H1 (cell line): Measurements from ENCODE around the gene NSUN2. TPM values are rescaled to one million over a fixed set of nuclear protein-coding genes. Genes with fewer than 3 reads are reported as not detected.

Experiments used
- CTCF ChIA-PET: fragments of 300-600 bp; sonication (Branson Sonifier 250); formaldehyde crosslinking; loops from one replicate; lab custom pipeline; 2021; ENCODE audit not compliant: partially characterized antibody; lab: Charles Lee
- POLR2A ChIA-PET: fragments of 300-600 bp; sonication (Branson Sonifier 250); formaldehyde crosslinking; loops from one replicate; lab custom pipeline; 2021; ENCODE audit warnings: inconsistent platforms; ENCODE audit not compliant: partially characterized antibody; lab: Charles Lee
- DNase-seq, 2 experiments: peaks; one replicate each; pipeline versions ENCODE4 v3.0.0 to v3.0.0-alpha.2; 2010 to 2022; ENCODE audit warnings: low spot score in 2 of 2, low read depth in 1 of 2, mixed read lengths in 1 of 2
- FAIRE-seq: peaks from 2 replicates; lab custom pipeline; 2011; peaks lifted over from hg19 to GRCh38; lab: Jason Lieb, UNC
- H2AFZ ChIP-seq: 2 replicates; pipeline ENCODE4 v1.8.1; 2012; ENCODE audit warnings: low read length, inconsistent platforms
- H2AK5ac ChIP-seq: 2 replicates; pipeline ENCODE4 v1.6.1; 2013; ENCODE audit warnings: low read depth, low read length
- H2BK120ac ChIP-seq: replicated peaks from 2 replicates; pipeline ENCODE3; 2013; ENCODE audit warnings: low read depth, low read length, inconsistent platforms
- H2BK12ac ChIP-seq: 2 replicates; pipeline ENCODE4 v1.6.1; 2013; ENCODE audit warnings: low read depth, low read length
- H2BK15ac ChIP-seq: 2 replicates; pipeline ENCODE4 v1.6.1; 2013; ENCODE audit warnings: low read length
- H2BK20ac ChIP-seq: 2 replicates; pipeline ENCODE4 v1.6.1; 2013; ENCODE audit warnings: low read length
- H2BK5ac ChIP-seq: 2 replicates; pipeline ENCODE4 v1.6.1; 2013; ENCODE audit warnings: low read depth, low read length
- H3K14ac ChIP-seq: 2 replicates; pipeline ENCODE4 v1.6.1; 2013; ENCODE audit warnings: inconsistent platforms; ENCODE audit not compliant: insufficient read length
- H3K18ac ChIP-seq: 2 replicates; pipeline ENCODE4 v1.6.1; 2013; ENCODE audit warnings: low read length; ENCODE audit errors: extremely low read depth
- H3K23ac ChIP-seq: 2 replicates; pipeline ENCODE4 v1.6.1; 2013; ENCODE audit warnings: inconsistent platforms; ENCODE audit not compliant: insufficient read length
- H3K23me2 ChIP-seq: 2 replicates; pipeline ENCODE4 v1.6.1; 2013; ENCODE audit warnings: low read depth, low read length
- H3K27ac ChIP-seq: 2 replicates; pipeline ENCODE4 v1.6.1; 2011; ENCODE audit warnings: low read depth, low read length, inconsistent platforms
- H3K27me3 ChIP-seq, 4 experiments: replicated peaks in 1 of 4; 1 replicate in 1 of 4; 2 replicates in 3 of 4; pipeline versions ENCODE4 v1.6.1 to v1.8.1; 2011 to 2013; ENCODE audit warnings: low read length in 3 of 4, mild to moderate bottlenecking in 3 of 4, inconsistent platforms in 2 of 4, mixed read lengths in 2 of 4, moderate library complexity in 1 of 4; ENCODE audit not compliant: control insufficient read depth in 3 of 4, insufficient read depth in 3 of 4; ENCODE audit errors: extremely low read depth in 1 of 4
- H3K36me3 ChIP-seq, 4 experiments: 2 replicates each; pipeline versions ENCODE4 v1.6.1 to v1.8.1; 2011 to 2013; ENCODE audit warnings: mild to moderate bottlenecking in 4 of 4, low read length in 3 of 4, moderate library complexity in 2 of 4, control low read depth in 1 of 4, inconsistent platforms in 1 of 4; ENCODE audit not compliant: insufficient read depth in 4 of 4, control insufficient read depth in 2 of 4
- H3K4ac ChIP-seq: replicated peaks from 2 replicates; pipeline ENCODE3; 2013; ENCODE audit warnings: low read length, low read depth, mixed read lengths, inconsistent platforms; ENCODE audit not compliant: insufficient read length
- H3K4me1 ChIP-seq, 4 experiments: replicated peaks in 1 of 4; 1 replicate in 1 of 4; 2 replicates in 3 of 4; pipeline versions ENCODE4 v1.6.1 to v1.8.1; 2011 to 2013; ENCODE audit warnings: low read length in 3 of 4, inconsistent platforms in 2 of 4, mixed read lengths in 1 of 4; ENCODE audit not compliant: insufficient read depth in 4 of 4, control insufficient read depth in 3 of 4
- H3K4me2 ChIP-seq, 2 experiments: 2 replicates each; pipeline versions ENCODE4 v1.6.1 to v1.8.1; 2011 to 2013; ENCODE audit warnings: low read depth in 2 of 2, low read length in 2 of 2, control low read depth in 1 of 2, inconsistent platforms in 1 of 2, mild to moderate bottlenecking in 1 of 2; ENCODE audit not compliant: insufficient read depth in 1 of 2
- H3K4me3 ChIP-seq, 4 experiments: fragments of 200-600, 300-600 bp in 1 of 4; sonication (generic), shearing (Covaris generic), sonication (Bioruptor Twin) in 1 of 4; 2 replicates each; pipeline versions ENCODE4 v1.5.1 to v1.8.1; 2011 to 2016; ENCODE audit warnings: low read length in 4 of 4, low read depth in 3 of 4, control low read depth in 2 of 4, inconsistent platforms in 2 of 4, mild to moderate bottlenecking in 2 of 4, mixed read lengths in 1 of 4, moderate library complexity in 1 of 4; ENCODE audit not compliant: insufficient read depth in 2 of 4; ENCODE audit errors: extremely low read depth in 1 of 4
- H3K56ac ChIP-seq: replicated peaks from 2 replicates; pipeline ENCODE3; 2013; ENCODE audit warnings: low read depth, mild to moderate bottlenecking, mixed read lengths, low read length, inconsistent platforms; ENCODE audit not compliant: insufficient read length
- H3K79me1 ChIP-seq: 2 replicates; pipeline ENCODE4 v1.6.1; 2013; ENCODE audit warnings: low read depth, low read length, control low read depth
- H3K79me2 ChIP-seq, 2 experiments: 2 replicates each; pipeline versions ENCODE4 v1.6.1 to v1.8.1; 2012 to 2013; ENCODE audit warnings: low read length in 2 of 2, mild to moderate bottlenecking in 2 of 2, inconsistent platforms in 1 of 2; ENCODE audit not compliant: insufficient read depth in 2 of 2, control insufficient read depth in 1 of 2
- H3K9ac ChIP-seq, 4 experiments: replicated peaks in 1 of 4; 1 replicate in 1 of 4; 2 replicates in 3 of 4; pipeline versions ENCODE4 v1.6.1 to v1.8.1; 2011 to 2013; ENCODE audit warnings: low read depth in 3 of 4, low read length in 3 of 4, control low read depth in 2 of 4, mild to moderate bottlenecking in 2 of 4, moderate library complexity in 2 of 4, inconsistent platforms in 1 of 4; ENCODE audit errors: extremely low read depth in 1 of 4
- H3K9me3 ChIP-seq, 2 experiments: 2 replicates each; pipeline versions ENCODE4 v1.6.1 to v1.8.1; 2012 to 2013; ENCODE audit warnings: mild to moderate bottlenecking in 2 of 2, moderate library complexity in 2 of 2, control low read depth in 1 of 2, inconsistent platforms in 1 of 2, low read depth in 1 of 2, low read length in 1 of 2, mixed read lengths in 1 of 2; ENCODE audit not compliant: insufficient read depth in 2 of 2
- H4K20me1 ChIP-seq, 2 experiments: replicated peaks in 1 of 2; 2 replicates each; pipeline versions ENCODE3 to v1.8.1; 2011 to 2013; ENCODE audit warnings: inconsistent platforms in 2 of 2, low read length in 2 of 2, mild to moderate bottlenecking in 1 of 2; ENCODE audit not compliant: insufficient read depth in 2 of 2, control insufficient read depth in 1 of 2
- H4K5ac ChIP-seq: 2 replicates; pipeline ENCODE4 v1.6.1; 2013; ENCODE audit warnings: low read length, low read depth, mixed read lengths, inconsistent platforms; ENCODE audit not compliant: insufficient read length
- H4K8ac ChIP-seq: 2 replicates; pipeline ENCODE4 v1.8.0; 2013; ENCODE audit warnings: mild to moderate bottlenecking, moderate library complexity, low read length, inconsistent platforms; ENCODE audit not compliant: insufficient read depth; ENCODE audit errors: extremely low read depth
- H4K91ac ChIP-seq: replicated peaks from 2 replicates; pipeline ENCODE3; 2013; ENCODE audit warnings: low read length, mixed read lengths, inconsistent platforms; ENCODE audit not compliant: insufficient read length
- ATF3 ChIP-seq: IDR thresholded peaks from 2 replicates; pipeline ENCODE4 v1.6.1; 2011; ENCODE audit warnings: low read depth, mild to moderate bottlenecking, low read length; ENCODE audit not compliant: insufficient read depth
- BCL11A ChIP-seq, 2 experiments: IDR thresholded peaks; one replicate each; pipeline ENCODE4 v1.6.1; 2011; ENCODE audit warnings: low read depth in 2 of 2, low read length in 2 of 2, mild to moderate bottlenecking in 2 of 2
- CHD1 ChIP-seq: IDR thresholded peaks from 2 replicates; pipeline ENCODE4 v1.6.1; 2012; ENCODE audit warnings: low read depth, low read length, improper control_type of control experiment
- FOSL1 ChIP-seq: IDR thresholded peaks from 2 replicates; pipeline ENCODE4 v1.6.1; 2011; ENCODE audit warnings: mild to moderate bottlenecking, low read depth, low read length, moderate library complexity; ENCODE audit not compliant: insufficient read depth
- HDAC6 ChIP-seq: IDR thresholded peaks from one replicate; pipeline ENCODE4 v1.7.1; 2012; ENCODE audit warnings: low read depth, mild to moderate bottlenecking, inconsistent platforms, low read length, moderate library complexity
- JUN ChIP-seq: IDR thresholded peaks from 2 replicates; pipeline ENCODE4 v1.6.1; 2011; ENCODE audit warnings: low read depth, mild to moderate bottlenecking, improper control_type of control experiment, low read length
- MAFK ChIP-seq: IDR thresholded peaks from 2 replicates; pipeline ENCODE4 v1.6.1; 2012; ENCODE audit warnings: low read depth, mild to moderate bottlenecking, improper control_type of control experiment, low read length
- RBBP5 ChIP-seq: IDR thresholded peaks from 2 replicates; pipeline ENCODE4 v1.7.1; 2012; ENCODE audit warnings: low read depth, mild to moderate bottlenecking, inconsistent platforms, low read length, moderate library complexity, borderline replicate concordance
- TCF12 ChIP-seq: IDR thresholded peaks from 2 replicates; pipeline ENCODE4 v1.6.1; 2011; ENCODE audit warnings: low read depth, mild to moderate bottlenecking, low read length
- USF2 ChIP-seq: IDR thresholded peaks from 2 replicates; pipeline ENCODE4 v1.6.1; 2011; ENCODE audit warnings: low read length, improper control_type of control experiment
- YY1 ChIP-seq: IDR thresholded peaks from 2 replicates; pipeline ENCODE4 v1.6.1; 2011; ENCODE audit warnings: low read depth, mild to moderate bottlenecking, low read length
- ZNF274 ChIP-seq: IDR thresholded peaks from 2 replicates; pipeline ENCODE4 v1.7.0; 2012; ENCODE audit warnings: low read length, borderline replicate concordance; ENCODE audit errors: extremely low read depth
- WGBS, 2 experiments: shearing (Covaris generic) in 1 of 2; methylation state at CpG; one replicate each; pipeline versions ENCODE4 v1.1.6 to v1.1.7; 2013 to 2015; ENCODE audit warnings: low lambda C conversion rate in 2 of 2, mixed read lengths in 2 of 2, inconsistent platforms in 1 of 2, low coverage in 1 of 2, missing lambda C conversion rate in 1 of 2; ENCODE audit not compliant: insufficient replicate concordance in 2 of 2, insufficient coverage in 1 of 2, insufficient read length in 1 of 2; ENCODE audit errors: extremely low coverage in 1 of 2, missing lambda C conversion rate in 1 of 2; 5-methylcytosine and 5-hydroxymethylcytosine counted together
- polyA plus RNA-seq, 7 experiments: library from polyadenylated mRNA; depleted of rRNA in 3 of 7; stranded (reverse) in 5 of 7; unstranded in 2 of 7; fragments of >200 nt in 5 of 7; fragments of 200-250 nt in 2 of 7; gene quantifications; 1 replicate in 5 of 7; 2 replicates in 1 of 7; 4 replicates in 1 of 7; pipeline versions ENCODE4 v1.2.1 to v1.2.3, GENCODE V29; 2011 to 2013; ENCODE audit warnings: missing spikeins in 2 of 7, mixed read lengths in 2 of 7
- total RNA-seq: library from RNA; stranded (reverse); fragmentation: NEBNext Ultra II Directional; extraction: Animal tissue kit (Norgen Biotek cat#: 25700); gene quantifications from 2 replicates; pipeline ENCODE4 v1.2.1, GENCODE V29; 2021

The NSUN2 gene
- total and polyA plus RNA-seq, 2 of the 8 experiments (the other 6 are each of a cell fraction or from before 2014, with no cell fraction given) = 47.3 to 94.7 TPM

GRCh38 chr5:6666762-6667161 lies 33.9 kb upstream of the NSUN2 start:
- Histone ChIP-seq H3K4ac (no peak overlapping the region), H3K23me2 (no peaks in the 10 kb centered on the region), H3K9ac (no peak overlapping the region), H2AFZ (no peak overlapping the region), H4K5ac (no peak overlapping the region), H3K14ac (no peak overlapping the region), H3K79me1 (no peaks in the 10 kb centered on the region), H2BK20ac (no peak overlapping the region), H4K91ac (peak overlapping the region; percentile 40), H3K23ac (no peak overlapping the region), H3K56ac (no peak overlapping the region), H3K79me2 (no peaks in the 10 kb centered on the region), H3K18ac (no peak overlapping the region), H3K4me2 (no peak overlapping the region), H2BK12ac (no peak overlapping the region), H2AK5ac (no peak overlapping the region), H2BK15ac (no peak overlapping the region), H3K4me1 (peaks cover 0 to 2% (median 0%) of the 10 kb centered on the region in 4 experiments; a peak in 1 of 7 replicates), H2BK5ac (0 out of 2 replicates have a peak overlapping the region, but pooled peaks have one; percentile 6), H3K9me3 (no peaks in the 10 kb centered on the region), H3K27ac (no peak overlapping the region), H3K4me3 (no peak overlapping the region), H2BK120ac (no peak overlapping the region), H4K8ac (no peak overlapping the region), H3K36me3 (peaks cover 0 to 10% (median 2%) of the 10 kb centered on the region in 4 experiments; a peak in 4 of 8 replicates), H4K20me1 (no peaks in the 10 kb centered on the region), H3K27me3 (no peaks in the 10 kb centered on the region)
- FAIRE-seq (no peak), DNase-seq (no peak)
- ChIA-PET CTCF (no interaction called here), POLR2A (interaction anchor here (1.1 to 2.1 kb wide), 3 partner anchors 9 to 36 kb away, joined by 4 to 9 read pairs (median 4); no protein-coding TSS in a partner anchor)
- WGBS, 2 experiments = 89% methylated on average over 15 of the region's 15 CpGs; no CpG with 5 or more reads in 1 of the 2 experiments
- TF ChIP-seq JUN = no peak
- no peak for TF ChIP-seq MAFK
- no peak for TF ChIP-seq ATF3
- TF ChIP-seq BCL11A (IDR thresholded peaks at IDR 0.05; ENCODE audit: low read depth in 2 of 2, low read length in 2 of 2) = no peak
- no peak for TF ChIP-seq USF2
- TF ChIP-seq ZNF274 = no peak
- no peak for TF ChIP-seq YY1
- TF ChIP-seq FOSL1 = no peak
- no peak for TF ChIP-seq RBBP5
- no peak for TF ChIP-seq TCF12
- TF ChIP-seq HDAC6 = no peak
- TF ChIP-seq CHD1 = no peak
